ENCODE measurements around the gene MTARC2. TPM values are rescaled to one million over a fixed set of nuclear protein-coding genes. Genes with fewer than 3 reads are reported as not detected.

MTARC2 gene
- total RNA-seq, 2 donors from 2014 or later, result not detected

DNA sequence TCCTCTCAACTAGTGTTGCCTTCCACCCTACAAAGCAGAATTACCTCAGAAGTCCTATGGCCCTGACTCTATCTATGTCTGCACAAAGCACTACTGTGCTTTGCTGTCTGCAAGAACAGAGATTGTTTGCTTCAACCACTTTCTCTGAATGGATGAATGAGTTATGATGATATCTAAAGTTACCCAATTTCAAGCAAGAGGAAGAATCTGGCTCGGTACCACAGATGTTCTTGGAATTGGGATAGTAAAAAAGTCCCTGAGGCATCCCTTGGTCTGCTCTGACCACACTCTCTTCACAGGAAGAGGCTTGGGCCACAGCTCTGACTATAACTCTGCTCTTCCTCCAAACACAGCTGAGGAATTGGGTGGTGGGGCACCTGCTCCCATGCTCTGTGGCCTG, 69.8 kb downstream of the MTARC2 start:
- H3K9me3 Mint-ChIP-seq, result no peaks in the 10 kb centered on the region
- H3K36me3 Mint-ChIP-seq (ENCODE audit: insufficient read depth in 2 of 2), result no peaks in the 10 kb centered on the region
- no peak overlapping the region for H3K4me3 Mint-ChIP-seq
- no peak for ATAC-seq (replicated peaks in 1 of 2)
- H3K27me3 Mint-ChIP-seq (ENCODE audit: low read depth), result peaks cover 36% of the 10 kb centered on the region
- no peaks in the 10 kb centered on the region for H3K4me1 Mint-ChIP-seq (ENCODE audit: low read depth)
- no peak overlapping the region for H3K27ac Mint-ChIP-seq
- DNase-seq, result no peak

GRCh38 chr1:220818421-220819173, 70.5 kb downstream of the MTARC2 start:
- ATAC-seq (replicated peaks in 1 of 2) (no peak), DNase-seq (no peak)
- Mint-ChIP-seq H3K4me3 (no peak overlapping the region), H3K27ac (no peak overlapping the region), H3K9me3 (no peaks in the 10 kb centered on the region), H3K4me1 (ENCODE audit: low read depth) (no peaks in the 10 kb centered on the region), H3K27me3 (ENCODE audit: low read depth) (peaks cover 29% of the 10 kb centered on the region), H3K36me3 (ENCODE audit: insufficient read depth in 2 of 2) (no peaks in the 10 kb centered on the region)

- ATAC-seq (replicated peaks in 1 of 2), result no peak
- no peak overlapping the region for H3K4me3 Mint-ChIP-seq
- no peak overlapping the region for H3K27ac Mint-ChIP-seq
- H3K9me3 Mint-ChIP-seq, result no peaks in the 10 kb centered on the region
- no peaks in the 10 kb centered on the region for H3K4me1 Mint-ChIP-seq (ENCODE audit: low read depth)
- H3K36me3 Mint-ChIP-seq (ENCODE audit: insufficient read depth in 2 of 2), result no peaks in the 10 kb centered on the region
- peaks cover 27% of the 10 kb centered on the region for H3K27me3 Mint-ChIP-seq (ENCODE audit: low read depth)
- DNase-seq, result no peak
These were observed 71.4 kb downstream of the MTARC2 start for GRCh38 chr1:220819467-220820026.

- Mint-ChIP-seq H3K4me1 (ENCODE audit: low read depth) (no peaks in the 10 kb centered on the region), H3K4me3 (no peak overlapping the region), H3K27me3 (ENCODE audit: low read depth) (peaks cover 37% of the 10 kb centered on the region), H3K27ac (no peak overlapping the region), H3K9me3 (no peaks in the 10 kb centered on the region), H3K36me3 (ENCODE audit: insufficient read depth in 2 of 2) (no peaks in the 10 kb centered on the region)
- ATAC-seq (replicated peaks in 1 of 2), result no peak
- DNase-seq, result no peak
These were observed 76.2 kb downstream of the MTARC2 start for GRCh38 chr1:220824031-220824989.

- no peak overlapping the region for H3K27ac Mint-ChIP-seq
- H3K36me3 Mint-ChIP-seq (ENCODE audit: insufficient read depth in 2 of 2), result no peaks in the 10 kb centered on the region
- H3K4me3 Mint-ChIP-seq, result no peak overlapping the region
- DNase-seq (no peak), ATAC-seq (replicated peaks in 1 of 2) (no peak)
- no peaks in the 10 kb centered on the region for H3K9me3 Mint-ChIP-seq
- peaks cover 31% of the 10 kb centered on the region for H3K27me3 Mint-ChIP-seq (ENCODE audit: low read depth)
- no peaks in the 10 kb centered on the region for H3K4me1 Mint-ChIP-seq (ENCODE audit: low read depth)
These were observed 77.9 kb downstream of the MTARC2 start for GRCh38 chr1:220825819-220826551.

DNA sequence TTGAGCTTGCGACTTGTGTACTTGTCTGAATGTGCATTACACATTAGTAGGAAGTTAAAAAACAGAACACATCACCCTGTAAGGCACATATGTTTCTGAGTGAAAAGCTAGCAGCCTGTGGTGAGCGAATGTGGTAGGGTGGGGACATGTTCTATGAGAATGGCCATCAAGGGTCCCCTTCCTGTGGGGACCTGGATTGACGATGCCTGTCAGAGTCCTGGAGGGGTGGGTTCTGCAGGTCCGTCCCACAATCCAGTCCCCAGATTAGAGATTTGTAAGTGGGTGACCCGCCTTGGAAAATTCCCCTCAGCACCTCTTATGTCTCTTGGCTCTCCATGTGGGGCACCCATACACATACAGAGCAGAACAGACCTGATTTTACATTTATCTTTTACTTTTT, 78.6 kb downstream of the MTARC2 start:
- no peaks in the 10 kb centered on the region for H3K36me3 Mint-ChIP-seq (ENCODE audit: insufficient read depth in 2 of 2)
- H3K27ac Mint-ChIP-seq, result no peak overlapping the region
- ATAC-seq (replicated peaks in 1 of 2), result no peak
- no peak overlapping the region for H3K4me3 Mint-ChIP-seq
- peaks cover 30% of the 10 kb centered on the region for H3K27me3 Mint-ChIP-seq (ENCODE audit: low read depth)
- no peaks in the 10 kb centered on the region for H3K9me3 Mint-ChIP-seq
- DNase-seq, result no peak
- H3K4me1 Mint-ChIP-seq (ENCODE audit: low read depth), result no peaks in the 10 kb centered on the region

DNA sequence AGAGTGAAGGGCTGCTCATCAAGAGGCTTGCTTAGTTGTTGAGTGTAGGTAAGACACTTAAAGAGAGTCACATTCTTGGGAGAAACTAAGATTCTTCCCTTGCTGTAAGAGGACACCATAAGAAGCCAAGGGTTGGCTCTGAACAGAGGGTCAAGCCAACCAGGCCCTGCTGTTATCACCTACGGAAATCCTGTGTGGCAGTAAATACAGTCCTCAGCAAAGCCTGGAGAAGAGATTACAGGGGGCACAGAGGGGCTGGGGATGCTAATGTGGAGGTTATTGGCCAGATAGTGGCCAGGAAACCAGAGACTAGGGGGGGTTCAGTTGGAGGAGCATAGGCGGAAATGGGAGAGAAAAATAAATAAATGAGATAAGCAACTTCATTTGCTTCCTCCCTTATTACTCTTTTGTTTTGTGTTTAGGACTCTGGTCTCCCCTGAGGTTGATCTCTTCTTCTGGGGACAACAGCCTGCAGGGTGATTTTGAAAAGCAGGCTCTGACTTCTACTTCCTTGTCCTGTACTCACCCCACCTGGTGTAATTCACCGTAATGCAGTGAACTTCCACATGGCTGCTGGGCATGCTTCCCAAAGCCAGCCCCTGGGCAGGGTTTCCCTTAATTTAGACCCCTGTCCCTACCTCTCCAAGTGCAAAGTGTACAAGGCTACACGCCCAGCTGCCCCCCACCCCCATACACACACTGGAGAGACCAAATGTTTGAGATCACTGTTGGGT, 79.5 kb downstream of the MTARC2 start:
- Mint-ChIP-seq H3K27ac (no peak overlapping the region), H3K4me1 (ENCODE audit: low read depth) (no peaks in the 10 kb centered on the region), H3K36me3 (ENCODE audit: insufficient read depth in 2 of 2) (no peaks in the 10 kb centered on the region), H3K4me3 (no peak overlapping the region), H3K9me3 (no peaks in the 10 kb centered on the region), H3K27me3 (ENCODE audit: low read depth) (peaks cover 26% of the 10 kb centered on the region)
- DNase-seq, result no peak
- no peak for ATAC-seq (replicated peaks in 1 of 2)

DNA sequence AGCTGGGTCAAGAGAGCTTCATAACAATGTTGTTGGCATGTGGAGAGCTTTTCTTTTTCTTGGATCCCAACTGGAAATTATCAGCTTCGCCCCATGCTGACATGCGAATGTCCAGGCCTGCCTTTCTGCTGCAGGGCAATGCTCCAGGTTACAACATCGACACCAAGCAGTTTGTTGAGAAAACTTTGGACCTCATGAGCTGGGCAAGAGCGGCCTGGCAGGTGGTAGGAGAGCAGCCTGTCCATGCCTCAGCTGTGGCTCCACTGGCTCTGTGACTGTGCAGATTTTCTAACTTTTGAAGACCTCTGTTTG, 80.0 kb downstream of the MTARC2 start:
- no peaks in the 10 kb centered on the region for H3K36me3 Mint-ChIP-seq (ENCODE audit: insufficient read depth in 2 of 2)

DNA sequence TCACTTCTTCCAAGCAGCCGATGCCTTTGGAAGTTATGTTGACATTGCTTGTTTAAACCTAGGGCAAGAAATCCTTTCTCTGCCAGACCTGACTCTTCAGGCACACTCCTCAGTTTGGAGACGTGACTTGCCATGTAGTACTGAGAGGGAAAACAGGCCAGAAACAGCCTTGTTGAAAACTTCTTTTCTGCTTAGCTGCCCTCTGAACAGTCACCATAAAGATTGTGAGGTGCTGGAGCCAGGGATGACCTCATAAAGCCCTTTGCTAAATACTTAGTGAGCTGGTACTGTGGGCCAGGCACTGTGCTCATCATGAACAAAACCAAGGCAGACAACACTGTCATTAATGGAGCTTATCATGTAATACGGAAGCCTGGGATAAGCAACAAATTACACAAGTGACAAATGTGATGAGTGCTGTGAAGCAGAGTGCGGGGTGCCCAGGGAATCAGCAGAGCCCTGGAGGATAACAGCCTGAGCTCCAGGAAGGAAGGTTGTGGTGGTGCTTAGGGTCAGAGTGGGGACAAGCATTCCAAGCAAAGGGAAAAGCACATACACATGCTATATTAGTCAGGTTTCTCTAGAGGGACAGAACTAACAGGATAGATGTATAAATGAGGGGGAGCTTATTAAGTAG, 80.9 kb downstream of the MTARC2 start:
- ATAC-seq (replicated peaks in 1 of 2) (no peak), DNase-seq (no peak)
- no peaks in the 10 kb centered on the region for H3K36me3 Mint-ChIP-seq (ENCODE audit: insufficient read depth in 2 of 2)
- peaks cover 21% of the 10 kb centered on the region for H3K27me3 Mint-ChIP-seq (ENCODE audit: low read depth)
- no peak overlapping the region for H3K27ac Mint-ChIP-seq
- H3K4me3 Mint-ChIP-seq, result no peak overlapping the region
- H3K9me3 Mint-ChIP-seq, result no peaks in the 10 kb centered on the region
- H3K4me1 Mint-ChIP-seq (ENCODE audit: low read depth), result no peaks in the 10 kb centered on the region

More for the DNA sequence above, 80.0 kb downstream of the MTARC2 start:
- H3K9me3 Mint-ChIP-seq, result no peaks in the 10 kb centered on the region
- peaks cover 26% of the 10 kb centered on the region for H3K27me3 Mint-ChIP-seq (ENCODE audit: low read depth)
- ATAC-seq (replicated peaks in 1 of 2), result no peak
- H3K27ac Mint-ChIP-seq, result no peak overlapping the region
- no peak overlapping the region for H3K4me3 Mint-ChIP-seq
- no peaks in the 10 kb centered on the region for H3K4me1 Mint-ChIP-seq (ENCODE audit: low read depth)
- no peak for DNase-seq

DNA sequence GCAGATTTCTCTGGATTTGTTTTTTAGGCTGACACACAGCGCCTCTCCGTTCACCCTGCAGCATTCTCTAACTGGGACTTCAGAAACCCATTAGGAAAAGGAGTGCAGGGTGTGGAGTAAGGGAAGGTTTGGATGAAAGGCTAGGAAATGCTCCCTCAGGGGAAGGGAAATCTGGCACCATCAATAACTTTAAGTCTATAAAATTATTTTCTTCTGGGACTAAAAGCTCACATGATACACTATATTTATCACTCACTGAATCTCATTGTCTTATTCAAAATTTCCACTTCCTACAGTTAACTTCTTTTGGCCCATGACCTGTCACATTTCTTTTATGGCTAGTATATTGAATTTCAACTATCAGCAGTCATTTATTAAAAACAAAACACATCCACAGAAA, 85.3 kb downstream of the MTARC2 start:
- H3K4me1 Mint-ChIP-seq (ENCODE audit: low read depth), result no peaks in the 10 kb centered on the region
- H3K27ac Mint-ChIP-seq, result no peak overlapping the region
- no peaks in the 10 kb centered on the region for H3K27me3 Mint-ChIP-seq (ENCODE audit: low read depth)
- no peak for DNase-seq
- no peaks in the 10 kb centered on the region for H3K36me3 Mint-ChIP-seq (ENCODE audit: insufficient read depth in 2 of 2)
- H3K4me3 Mint-ChIP-seq, result no peak overlapping the region
- no peak for ATAC-seq (replicated peaks in 1 of 2)
- H3K9me3 Mint-ChIP-seq, result no peaks in the 10 kb centered on the region

All from activated T-cell treated with anti-CD3 and anti-CD28 coated beads, Interleukin-2, amount 50 U/mL, for 72 hours (primary cell).